NT2/D1 (cell line): ENCODE data around the gene DDX54.

Source experiments
- SUZ12 ChIP-seq: IDR thresholded peaks from 2 replicates; pipeline ENCODE4 v1.6.1; 2011; ENCODE audit not compliant: insufficient read length, insufficient read depth; ENCODE audit errors: extremely low read depth
- YY1 ChIP-seq: IDR thresholded peaks from 2 replicates; pipeline ENCODE4 v1.6.1; 2011; ENCODE audit not compliant: insufficient read length, insufficient read depth
- ZNF274 ChIP-seq: IDR thresholded peaks from 2 replicates; pipeline ENCODE4 v1.6.1; 2011; ENCODE audit warnings: mild to moderate bottlenecking, low read depth, low read length

DNA sequence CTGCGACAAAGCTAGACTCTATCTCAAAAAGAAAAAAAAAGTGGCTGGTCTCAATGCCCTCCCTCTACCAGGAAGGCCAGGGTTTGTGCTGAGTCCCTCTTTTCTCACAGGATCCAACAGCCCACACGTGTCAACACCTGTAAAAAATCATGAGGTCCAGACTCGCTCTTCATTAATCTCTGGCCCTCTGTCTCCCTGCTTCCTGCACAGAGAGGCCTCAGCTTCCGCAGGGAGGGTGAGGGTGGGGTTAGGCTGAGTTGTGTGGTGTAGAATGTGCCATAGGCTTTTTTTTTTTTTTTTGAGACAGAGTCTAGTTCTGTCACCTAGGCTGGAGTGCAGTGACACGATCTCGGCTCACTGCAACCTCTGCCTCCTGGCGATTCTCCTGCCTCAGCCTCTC, 29.6 kb downstream of the DDX54 start:
- TF ChIP-seq YY1: no peak
- no peak for TF ChIP-seq ZNF274
- TF ChIP-seq SUZ12: no peak
